Mesendoderm (in vitro differentiated cells): ENCODE data around the gene UNC13A.

Experiments used
- DNase-seq: peaks from one replicate; pipeline ENCODE4 v3.0.0; 2013
- H2AK5ac ChIP-seq: 2 replicates; pipeline ENCODE4 v1.6.1; 2013; ENCODE audit warnings: low read length, inconsistent platforms
- H2BK120ac ChIP-seq: 2 replicates; pipeline ENCODE4 v1.6.1; 2013; ENCODE audit warnings: low read depth, mild to moderate bottlenecking, low read length, moderate library complexity, mixed read lengths
- H2BK15ac ChIP-seq: replicated peaks from 2 replicates; pipeline ENCODE4 v1.6.1; 2013; ENCODE audit warnings: low read depth, mild to moderate bottlenecking, moderate library complexity
- H2BK5ac ChIP-seq: 2 replicates; pipeline ENCODE4 v1.6.1; 2013; ENCODE audit warnings: low read length, inconsistent platforms
- H3K18ac ChIP-seq: 2 replicates; pipeline ENCODE4 v1.6.1; 2013; ENCODE audit warnings: mild to moderate bottlenecking, low read length, mixed read lengths
- H3K23ac ChIP-seq: one replicate; pipeline ENCODE4 v1.6.1; 2013; ENCODE audit warnings: low read length
- H3K27ac ChIP-seq: 2 replicates; pipeline ENCODE4 v1.5.1; 2013; ENCODE audit warnings: low read depth, mild to moderate bottlenecking, inconsistent platforms, low read length, moderate library complexity
- H3K27me3 ChIP-seq: 2 replicates; pipeline ENCODE4 v1.6.1; 2013; ENCODE audit warnings: low read length, control low read depth, mild to moderate bottlenecking, inconsistent platforms; ENCODE audit not compliant: insufficient read depth, poor library complexity
- H3K36me3 ChIP-seq: 2 replicates; pipeline ENCODE4 v1.6.1; 2013; ENCODE audit warnings: low read length, inconsistent platforms; ENCODE audit not compliant: control insufficient read depth, insufficient read depth
- H3K4ac ChIP-seq: one replicate; pipeline ENCODE4 v1.6.1; 2013; ENCODE audit warnings: low read depth, mild to moderate bottlenecking, low read length, moderate library complexity
- H3K4me1 ChIP-seq: 2 replicates; pipeline ENCODE4 v1.6.1; 2013; ENCODE audit warnings: low read depth, low read length, inconsistent platforms; ENCODE audit not compliant: control insufficient read depth
- H3K4me2 ChIP-seq: 2 replicates; pipeline ENCODE4 v1.6.1; 2013; ENCODE audit warnings: low read length
- H3K4me3 ChIP-seq: 2 replicates; pipeline ENCODE4 v1.5.1; 2013; ENCODE audit warnings: mild to moderate bottlenecking, low read length
- H3K56ac ChIP-seq: one replicate; pipeline ENCODE4 v1.6.1; 2013; ENCODE audit warnings: low read length
- H3K79me1 ChIP-seq: 2 replicates; pipeline ENCODE4 v1.6.1; 2013; ENCODE audit warnings: low read length, inconsistent platforms
- H3K79me2 ChIP-seq: 2 replicates; pipeline ENCODE4 v1.6.1; 2013; ENCODE audit warnings: mild to moderate bottlenecking, low read length; ENCODE audit not compliant: control insufficient read depth, insufficient read depth
- H3K9ac ChIP-seq: 2 replicates; pipeline ENCODE4 v1.6.1; 2013; ENCODE audit warnings: low read length, inconsistent platforms
- H4K5ac ChIP-seq: one replicate; pipeline ENCODE4 v1.6.1; 2013; ENCODE audit warnings: low read length
- H4K8ac ChIP-seq: one replicate; pipeline ENCODE4 v1.6.1; 2013; ENCODE audit warnings: low read depth, mild to moderate bottlenecking, control low read depth, low read length, moderate library complexity
- WGBS: extraction: QIAGEN DNeasy Blood & Tissue Kit; methylation state at CpG from one replicate; pipeline ENCODE4 v1.1.7; 2013; ENCODE audit warnings: low lambda C conversion rate, missing lambda C conversion rate; ENCODE audit not compliant: insufficient coverage; ENCODE audit errors: extremely low coverage; 5-methylcytosine and 5-hydroxymethylcytosine counted together

UNC13A gene

GRCh38 chr19:17564781-17565180 lies 123.4 kb downstream of the UNC13A start:
- DNase-seq = peak; percentile 32
- Histone ChIP-seq H3K18ac (no peak overlapping the region), H3K4ac (no peak overlapping the region), H2BK15ac (no peak overlapping the region), H3K4me1 (no peaks in the 10 kb centered on the region), H3K4me3 (no peak overlapping the region), H3K27me3 (no peaks in the 10 kb centered on the region), H3K36me3 (peaks cover 10% of the 10 kb centered on the region), H4K5ac (no peak overlapping the region), H3K79me2 (no peaks in the 10 kb centered on the region), H3K4me2 (no peak overlapping the region), H2BK120ac (no peak overlapping the region), H3K23ac (no peak overlapping the region), H4K8ac (no peak overlapping the region), H2BK5ac (no peak overlapping the region), H3K56ac (no peak overlapping the region), H3K79me1 (no peaks in the 10 kb centered on the region), H2AK5ac (no peak overlapping the region), H3K27ac (no peak overlapping the region), H3K9ac (no peak overlapping the region)
- no CpG with 5 or more reads among the region's 6 CpGs for WGBS

DNA sequence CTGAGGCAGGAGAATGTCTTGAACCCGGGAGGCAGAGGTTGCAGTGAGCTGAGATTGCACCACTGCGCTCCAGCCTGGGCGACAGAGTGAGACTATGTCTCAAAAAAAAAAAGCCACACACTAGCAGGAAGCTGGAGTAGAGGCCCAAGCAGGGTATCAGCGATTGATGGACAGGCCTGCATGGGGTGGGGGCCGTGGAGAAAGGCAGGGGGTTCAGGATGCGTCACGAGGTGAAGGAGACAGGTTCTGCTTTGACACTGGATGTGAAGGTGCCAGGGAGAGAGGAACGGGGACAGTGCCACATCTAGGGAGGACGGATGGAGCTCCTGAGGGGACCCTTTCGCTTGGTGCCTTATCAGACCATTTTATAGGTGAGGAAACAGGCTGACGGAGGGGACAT lies 125.6 kb downstream of the UNC13A start:
- Histone ChIP-seq H2BK120ac (no peak overlapping the region), H3K27ac (no peak overlapping the region), H3K4me2 (no peak overlapping the region), H2AK5ac (no peak overlapping the region), H4K8ac (no peak overlapping the region), H3K79me1 (no peaks in the 10 kb centered on the region), H3K79me2 (no peaks in the 10 kb centered on the region), H3K9ac (no peak overlapping the region), H3K36me3 (peaks cover 4% of the 10 kb centered on the region), H3K23ac (no peak overlapping the region), H3K4ac (no peak overlapping the region), H3K4me3 (no peak overlapping the region), H3K56ac (no peak overlapping the region), H2BK5ac (no peak overlapping the region), H3K27me3 (no peaks in the 10 kb centered on the region), H2BK15ac (no peak overlapping the region), H3K4me1 (no peaks in the 10 kb centered on the region), H3K18ac (no peak overlapping the region), H4K5ac (no peak overlapping the region)
- WGBS = no CpG with 5 or more reads among the region's 11 CpGs
- DNase-seq = no peak

DNA sequence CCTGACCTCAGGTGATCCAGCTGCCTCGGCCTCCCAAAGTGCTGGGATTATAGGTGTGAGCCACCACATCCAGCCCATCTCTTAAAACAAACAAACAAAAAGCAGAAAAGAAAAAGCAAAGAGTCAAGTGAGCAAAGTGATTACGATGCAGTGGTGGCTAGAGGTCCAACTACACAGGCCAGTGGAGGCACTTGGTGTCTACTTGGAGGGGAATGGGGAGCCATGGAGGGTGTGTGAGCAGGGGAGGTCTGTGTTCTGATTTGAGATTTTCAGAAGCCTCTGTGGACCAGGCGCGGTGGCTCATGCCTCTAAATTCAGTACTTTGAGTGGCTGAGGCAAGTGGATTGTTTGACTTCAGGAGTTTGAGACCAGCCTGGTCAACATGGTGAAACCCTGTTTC lies 126.1 kb downstream of the UNC13A start:
- Histone ChIP-seq H3K27me3 (no peaks in the 10 kb centered on the region), H4K5ac (no peak overlapping the region), H3K79me2 (no peaks in the 10 kb centered on the region), H4K8ac (no peak overlapping the region), H3K27ac (no peak overlapping the region), H3K4me3 (no peak overlapping the region), H3K4me2 (no peak overlapping the region), H3K79me1 (no peaks in the 10 kb centered on the region), H3K18ac (no peak overlapping the region), H3K56ac (no peak overlapping the region), H3K9ac (no peak overlapping the region), H3K36me3 (peaks cover 4% of the 10 kb centered on the region), H2AK5ac (no peak overlapping the region), H2BK120ac (no peak overlapping the region), H2BK15ac (no peak overlapping the region), H2BK5ac (no peak overlapping the region), H3K4me1 (no peaks in the 10 kb centered on the region), H3K4ac (no peak overlapping the region), H3K23ac (no peak overlapping the region)
- WGBS = no CpG with 5 or more reads among the region's 4 CpGs
- no peak for DNase-seq

DNA sequence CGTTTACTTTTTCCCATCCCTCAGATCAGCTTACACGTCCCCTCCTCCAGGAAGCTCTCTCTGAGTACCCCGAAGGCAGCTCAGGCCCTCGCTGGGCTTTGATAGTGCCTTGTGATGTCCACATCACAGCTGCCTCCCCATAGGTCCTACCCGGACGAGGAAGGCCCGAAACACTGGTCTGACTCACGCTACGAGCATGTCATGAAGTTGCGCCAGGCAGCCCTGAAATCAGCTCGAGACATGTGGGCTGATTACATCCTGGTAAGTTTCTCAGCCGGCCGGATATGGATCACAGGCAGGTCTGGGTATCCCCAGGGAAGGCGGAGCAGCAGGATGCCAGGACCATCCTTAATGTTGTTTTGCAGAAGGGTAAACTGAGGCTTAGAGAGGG lies 128.0 kb downstream of the UNC13A start:
- Histone ChIP-seq H3K79me2 (no peaks in the 10 kb centered on the region), H3K9ac (no peak overlapping the region), H2BK15ac (no peak overlapping the region), H2BK5ac (no peak overlapping the region), H2BK120ac (no peak overlapping the region), H4K5ac (no peak overlapping the region), H3K4me3 (no peak overlapping the region), H3K36me3 (peaks cover 4% of the 10 kb centered on the region), H3K4ac (no peak overlapping the region), H3K18ac (no peak overlapping the region), H3K4me1 (no peaks in the 10 kb centered on the region), H3K27ac (no peak overlapping the region), H4K8ac (no peak overlapping the region), H3K4me2 (no peak overlapping the region), H3K79me1 (no peaks in the 10 kb centered on the region), H3K56ac (no peak overlapping the region), H3K23ac (no peak overlapping the region), H2AK5ac (no peak overlapping the region), H3K27me3 (no peaks in the 10 kb centered on the region)
- no peak for DNase-seq
- no CpG with 5 or more reads among the region's 14 CpGs for WGBS

GRCh38 chr19:17557466-17557865 lies 130.7 kb downstream of the UNC13A start:
- no peak overlapping the region for H3K4ac ChIP-seq
- no peak overlapping the region for H3K9ac ChIP-seq
- no peak overlapping the region for H3K4me3 ChIP-seq
- no peaks in the 10 kb centered on the region for H3K79me1 ChIP-seq
- no peak overlapping the region for H3K23ac ChIP-seq
- no CpG with 5 or more reads among the region's 9 CpGs for WGBS
- H3K4me2 ChIP-seq = no peak overlapping the region
- H3K4me1 ChIP-seq = no peaks in the 10 kb centered on the region
- no peak overlapping the region for H4K5ac ChIP-seq
- H3K18ac ChIP-seq = no peak overlapping the region
- H3K56ac ChIP-seq = no peak overlapping the region
- H4K8ac ChIP-seq = no peak overlapping the region
- no peak overlapping the region for H3K27ac ChIP-seq
- H2AK5ac ChIP-seq = no peak overlapping the region
- H3K27me3 ChIP-seq = no peaks in the 10 kb centered on the region
- no peak for DNase-seq
- no peaks in the 10 kb centered on the region for H3K79me2 ChIP-seq
- no peak overlapping the region for H2BK120ac ChIP-seq
- H3K36me3 ChIP-seq = peaks cover 4% of the 10 kb centered on the region
- no peak overlapping the region for H2BK15ac ChIP-seq
- no peak overlapping the region for H2BK5ac ChIP-seq

GRCh38 chr19:17556995-17557394 lies 131.2 kb downstream of the UNC13A start:
- H3K4me1 ChIP-seq = no peaks in the 10 kb centered on the region

More at GRCh38 chr19:17556995-17557394, 131.2 kb downstream of the UNC13A start:
- no peak overlapping the region for H4K5ac ChIP-seq
- H3K56ac ChIP-seq = no peak overlapping the region
- no peak overlapping the region for H2BK120ac ChIP-seq
- H3K36me3 ChIP-seq = peaks cover 4% of the 10 kb centered on the region
- no CpG with 5 or more reads among the region's 7 CpGs for WGBS
- H2BK5ac ChIP-seq = no peak overlapping the region
- H4K8ac ChIP-seq = no peak overlapping the region
- H3K79me2 ChIP-seq = no peaks in the 10 kb centered on the region
- H3K9ac ChIP-seq = no peak overlapping the region
- no peak overlapping the region for H2BK15ac ChIP-seq
- H3K27me3 ChIP-seq = no peaks in the 10 kb centered on the region
- no peak overlapping the region for H2AK5ac ChIP-seq
- no peaks in the 10 kb centered on the region for H3K79me1 ChIP-seq
- H3K4me2 ChIP-seq = no peak overlapping the region
- H3K4ac ChIP-seq = no peak overlapping the region
- no peak for DNase-seq
- no peak overlapping the region for H3K27ac ChIP-seq
- no peak overlapping the region for H3K18ac ChIP-seq
- no peak overlapping the region for H3K4me3 ChIP-seq
- H3K23ac ChIP-seq = no peak overlapping the region
